HCT116 (cell line): ENCODE measurements around the gene NDUFA3. TPM values are rescaled to one million over a fixed set of nuclear protein-coding genes. Genes with fewer than 3 reads are reported as not detected.

ENCODE experiments used
- ATAC-seq: fragments of 200-7000 bp; cut with Tn5 transposase; 2 replicates; pipeline ENCODE4 v1.9.1; 2020; ENCODE audit warnings: mild to moderate bottlenecking, moderate library complexity
- BruUV-seq: library from RNA; stranded (reverse); fragments of 400-500 nt; replicated peaks from 2 replicates; lab custom pipeline; 2021; lab: Mats Ljungman, UMichigan
- CTCF ChIA-PET: fragments of 300-600 bp; sonication (Branson Sonifier 250); formaldehyde crosslinking; loops from one replicate; lab custom pipeline; 2021; ENCODE audit warnings: antibody characterized with exemption; lab: Charles Lee
- POLR2A ChIA-PET: fragments of 300-600, 350-600 bp; sonication (Branson Sonifier 250); formaldehyde crosslinking; loops from one replicate; lab custom pipeline; 2021; ENCODE audit warnings: antibody characterized with exemption; lab: Charles Lee
- RAD21 ChIA-PET, 2 experiments: fragments of 300-600 bp; sonication (Branson Sonifier 250); formaldehyde crosslinking; loops; one replicate each; lab custom pipeline; 2023; ENCODE audit warnings: low total read pairs in 2 of 2; ENCODE audit not compliant: uncharacterized antibody in 2 of 2, unreplicated experiment in 2 of 2, low non-redundant PET in 1 of 2; lab: Charles Lee
- DNase-seq: peaks from one replicate; pipeline ENCODE4 v3.0.0-alpha.2; 2010; ENCODE audit warnings: low read depth, low spot score
- H2AFZ ChIP-seq: fragments of 200-600 bp; shearing (Covaris generic), sonication (generic); 2 replicates; pipeline ENCODE4 v1.6.1; 2017; ENCODE audit warnings: low read depth, mixed run types, mixed read lengths, antibody characterized with exemption, low read length; ENCODE audit not compliant: poor library complexity, severe bottlenecking
- H3K27ac ChIP-seq: 2 replicates; pipeline ENCODE4 v1.5.1; 2012; ENCODE audit warnings: low read depth, low read length
- H3K27me3 ChIP-seq: fragments of 200-600 bp; sonication (generic); 2 replicates; pipeline ENCODE4 v1.6.1; 2016; ENCODE audit warnings: mixed run types, low read length, mixed read lengths; ENCODE audit not compliant: insufficient read depth
- H3K36me3 ChIP-seq, 2 experiments: fragments of 200-500 bp in 1 of 2; fragments of 200-600 bp in 1 of 2; sonication (Bioruptor generic) in 1 of 2; sonication (generic) in 1 of 2; 2 replicates each; pipeline versions ENCODE4 v1.5.1 to v1.6.1; 2014 to 2016; ENCODE audit warnings: low read length in 2 of 2, inconsistent platforms in 1 of 2, mixed read lengths in 1 of 2, mixed run types in 1 of 2; ENCODE audit not compliant: insufficient read depth in 2 of 2, control insufficient read depth in 1 of 2
- H3K4me1 ChIP-seq, 2 experiments: fragments of 200-600 bp in 1 of 2; sonication (generic) in 1 of 2; 2 replicates each; pipeline versions ENCODE4 v1.5.1 to v1.6.1; 2012 to 2017; ENCODE audit warnings: low read length in 2 of 2, inconsistent platforms in 1 of 2, mild to moderate bottlenecking in 1 of 2, mixed read lengths in 1 of 2, mixed run types in 1 of 2, moderate library complexity in 1 of 2; ENCODE audit not compliant: insufficient read depth in 2 of 2, control insufficient read depth in 1 of 2
- H3K4me2 ChIP-seq: fragments of 200-600 bp; sonication (generic); 2 replicates; pipeline ENCODE4 v1.6.1; 2017; ENCODE audit warnings: mixed run types, low read length, mixed read lengths
- H3K4me3 ChIP-seq, 2 experiments: fragments of 200-600 bp in 1 of 2; sonication (generic) in 1 of 2; replicated peaks in 1 of 2; 2 replicates each; pipeline ENCODE4 v1.5.1; 2011 to 2016; ENCODE audit warnings: low read length in 2 of 2, control low read depth in 1 of 2, low read depth in 1 of 2, mild to moderate bottlenecking in 1 of 2, mixed read lengths in 1 of 2, mixed run types in 1 of 2
- H3K79me2 ChIP-seq: fragments of 200-600 bp; sonication (generic); 2 replicates; pipeline ENCODE4 v1.6.1; 2017; ENCODE audit warnings: mild to moderate bottlenecking, mixed run types, low read length, moderate library complexity, mixed read lengths; ENCODE audit not compliant: insufficient read depth
- H3K9ac ChIP-seq: fragments of 200-600 bp; sonication (generic); 2 replicates; pipeline ENCODE4 v1.6.1; 2016; ENCODE audit warnings: low read length, mixed read lengths
- H3K9me2 ChIP-seq: fragments of 200-600 bp; sonication (generic), shearing (Covaris generic); 2 replicates; pipeline ENCODE4 v1.6.1; 2017; ENCODE audit warnings: mixed run types, mild to moderate bottlenecking, moderate library complexity; ENCODE audit not compliant: insufficient read depth
- H3K9me3 ChIP-seq, 2 experiments: fragments of 200-500 bp in 1 of 2; fragments of 200-600 bp in 1 of 2; sonication (Bioruptor generic) in 1 of 2; sonication (generic) in 1 of 2; 2 replicates each; pipeline ENCODE4 v1.6.1; 2014 to 2017; ENCODE audit warnings: low read length in 2 of 2, mixed read lengths in 2 of 2, inconsistent platforms in 1 of 2, low read depth in 1 of 2, mild to moderate bottlenecking in 1 of 2, mixed run types in 1 of 2, moderate library complexity in 1 of 2; ENCODE audit not compliant: control insufficient read depth in 1 of 2, insufficient read depth in 1 of 2
- H4K20me1 ChIP-seq: fragments of 200-600 bp; sonication (generic), shearing (Covaris generic); 2 replicates; pipeline ENCODE4 v1.6.1; 2017; ENCODE audit warnings: mixed run types, mild to moderate bottlenecking, moderate library complexity; ENCODE audit not compliant: insufficient read depth
- CBX3 ChIP-seq: IDR thresholded peaks from 2 replicates; pipeline ENCODE4 v1.6.1; 2012; ENCODE audit warnings: low read depth
- ELF1 ChIP-seq: IDR thresholded peaks from 2 replicates; pipeline ENCODE4 v1.6.1; 2012; ENCODE audit warnings: low read depth, borderline replicate concordance
- EZH2 ChIP-seq: fragments of 200-600 bp; sonication (generic); IDR thresholded peaks from 2 replicates; pipeline ENCODE4 v1.6.1; 2017; ENCODE audit warnings: antibody characterized with exemption, mixed run types
- EZH2phosphoT487 ChIP-seq: fragments of 200-600 bp; IDR thresholded peaks from 2 replicates; pipeline ENCODE4 v1.6.1; 2018; ENCODE audit warnings: antibody characterized with exemption, borderline replicate concordance
- JUND ChIP-seq: IDR thresholded peaks from 2 replicates; pipeline ENCODE4 v1.6.1; 2012
- POLR2AphosphoS5 ChIP-seq: IDR thresholded peaks from 2 replicates; pipeline ENCODE4 v1.6.1; 2011; ENCODE audit warnings: mild to moderate bottlenecking, low read depth, low read length, moderate library complexity
- RAD21 ChIP-seq: IDR thresholded peaks from 2 replicates; pipeline ENCODE4 v1.6.1; 2012; ENCODE audit warnings: low read depth, mild to moderate bottlenecking
- SIN3A ChIP-seq: IDR thresholded peaks from 2 replicates; pipeline ENCODE4 v1.6.1; 2012; ENCODE audit warnings: low read depth
- SP1 ChIP-seq: IDR thresholded peaks from 2 replicates; pipeline ENCODE4 v1.6.1; 2012; ENCODE audit warnings: low read depth
- SRF ChIP-seq: IDR thresholded peaks from 2 replicates; pipeline ENCODE4 v1.6.1; 2012; ENCODE audit warnings: low read depth
- TCF7L2 ChIP-seq: IDR thresholded peaks from 2 replicates; pipeline ENCODE4 v1.7.0; 2011; ENCODE audit warnings: borderline replicate concordance, inconsistent platforms; ENCODE audit not compliant: insufficient read depth, insufficient read length; ENCODE audit errors: extremely low read depth
- YY1 ChIP-seq: IDR thresholded peaks from 2 replicates; pipeline ENCODE4 v1.6.1; 2011; ENCODE audit warnings: low read length, low read depth, moderate library complexity, mild to moderate bottlenecking; ENCODE audit not compliant: insufficient replicate concordance; ENCODE audit errors: extremely low read depth
- intact Hi-C: fragments of 100-400 bp; cut with micrococcal nuclease; formaldehyde crosslinking; loops from 2 replicates; pipeline ENCODE4 v1.10.0; 2022
- total RNA-seq: library from RNA; stranded (reverse); gene quantifications from one replicate; pipeline ENCODE4 v1.2.1, GENCODE V29; 2021; ENCODE audit not compliant: unreplicated experiment
- TF ChIP-seq, protein P1 (sequence below): IDR thresholded peaks from 2 replicates; pipeline ENCODE4 v1.6.1; 2012
- TF ChIP-seq, protein P2 (sequence below), 3 experiments: fragments of 200-600 bp in 1 of 3; sonication (generic) in 1 of 3; IDR thresholded peaks in 2 of 3; conservative IDR thresholded peaks in 1 of 3; 2 replicates each; pipeline ENCODE4 v1.5.1; 2012 to 2017; ENCODE audit warnings: low read depth in 2 of 3, low read length in 2 of 3, antibody characterized with exemption in 1 of 3, borderline replicate concordance in 1 of 3, control low read depth in 1 of 3, mild to moderate bottlenecking in 1 of 3, mixed read lengths in 1 of 3, mixed run types in 1 of 3, moderate library complexity in 1 of 3; ENCODE audit not compliant: insufficient read depth in 1 of 3

NDUFA3 gene
- total RNA-seq, 1 experiment from 2014 or later, result 149 TPM

DNA sequence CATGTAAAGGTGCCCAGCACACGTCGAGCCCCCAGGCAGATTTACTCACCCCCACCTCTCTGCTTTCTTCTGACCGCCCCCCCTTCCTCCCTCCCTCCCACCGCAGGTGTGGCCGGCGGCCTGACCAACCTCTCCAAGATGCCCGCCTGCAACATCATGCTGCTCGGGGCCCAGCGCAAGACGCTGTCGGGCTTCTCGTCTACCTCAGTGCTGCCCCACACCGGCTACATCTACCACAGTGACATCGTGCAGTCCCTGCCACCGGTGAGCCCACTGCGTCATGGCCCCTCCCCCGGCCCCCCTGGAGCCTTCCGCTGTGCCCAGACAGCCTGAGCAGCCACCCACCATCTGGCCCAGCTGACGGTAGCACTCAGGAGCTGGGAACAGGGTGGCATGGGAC is 21.7 kb downstream of the NDUFA3 start:
- POLR2A ChIA-PET, result interaction anchor here (1.4 kb wide), 1 partner anchor 13 kb away, joined by 3 read pairs; the partner anchor contains the start of gene CNOT3
- Histone ChIP-seq H4K20me1 (no peaks in the 10 kb centered on the region), H3K9me2 (no peaks in the 10 kb centered on the region), H3K9ac (no peak overlapping the region), H3K36me3 (peaks cover 42 to 47% of the 10 kb centered on the region in 2 experiments; a peak in 3 of 4 replicates), H3K27me3 (no peaks in the 10 kb centered on the region), H3K4me3 (no peak overlapping the region), H2AFZ (no peak overlapping the region), H3K9me3 (no peaks in the 10 kb centered on the region), H3K4me1 (no peaks in the 10 kb centered on the region), H3K27ac (no peak overlapping the region), H3K4me2 (no peak overlapping the region), H3K79me2 (no peaks in the 10 kb centered on the region)
- CTCF ChIA-PET, result no interaction called here
- RAD21 ChIA-PET, result no interaction called here
- DNase-seq (no peak), ATAC-seq (no peak)
- no peak for TF ChIP-seq SIN3A
- TF ChIP-seq, protein P1, sequence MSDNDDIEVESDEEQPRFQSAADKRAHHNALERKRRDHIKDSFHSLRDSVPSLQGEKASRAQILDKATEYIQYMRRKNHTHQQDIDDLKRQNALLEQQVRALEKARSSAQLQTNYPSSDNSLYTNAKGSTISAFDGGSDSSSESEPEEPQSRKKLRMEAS, result no peak
- no peak for TF ChIP-seq RAD21
- no peak for TF ChIP-seq ELF1
- no peak for TF ChIP-seq TCF7L2
- TF ChIP-seq SP1, result no peak
- no peak for TF ChIP-seq EZH2phosphoT487
- no peak for TF ChIP-seq SRF
- TF ChIP-seq JUND, result no peak
- intact Hi-C loops, result no loop called here
- no TSS peak for BruUV-seq

DNA sequence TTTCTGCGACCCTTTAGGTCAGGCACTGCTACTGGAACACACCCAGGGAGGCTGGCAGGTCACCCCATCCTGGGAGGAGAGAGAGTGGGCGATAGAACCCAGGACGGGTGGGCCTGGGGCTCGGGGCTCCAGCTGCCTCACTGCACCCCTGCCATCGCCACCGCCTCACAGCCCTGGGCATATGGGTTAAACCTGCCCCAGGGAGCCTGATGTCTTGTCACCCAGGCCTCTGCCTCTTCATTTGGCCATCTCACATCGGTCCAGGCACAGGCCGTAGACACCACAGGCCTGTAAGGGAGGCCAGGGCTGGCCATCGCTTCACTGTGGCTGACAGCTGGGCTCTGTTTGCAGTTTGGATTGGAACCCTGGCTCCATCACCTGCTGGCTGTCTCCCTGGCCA is 23.1 kb downstream of the NDUFA3 start:
- ATAC-seq, result no peak
- CTCF ChIA-PET, result no interaction called here
- H3K9me2 ChIP-seq, result no peaks in the 10 kb centered on the region
- POLR2A ChIA-PET, result no interaction called here
- RAD21 ChIA-PET, result no interaction called here
- H3K9ac ChIP-seq, result no peak overlapping the region
- no TSS peak for BruUV-seq
- no peaks in the 10 kb centered on the region for H4K20me1 ChIP-seq
- H3K4me1 ChIP-seq, result no peaks in the 10 kb centered on the region
- no peaks in the 10 kb centered on the region for H3K9me3 ChIP-seq
- peaks cover 40 to 47% of the 10 kb centered on the region in 2 experiments; a peak in 3 of 4 replicates for H3K36me3 ChIP-seq
- DNase-seq, result no peak
- no peak overlapping the region for H3K27ac ChIP-seq
- intact Hi-C loops, result no loop called here
- TF ChIP-seq POLR2AphosphoS5, result no peak
- no peak for TF ChIP-seq EZH2
- TF ChIP-seq CBX3, result no peak
- TF ChIP-seq YY1, result no peak
- TF ChIP-seq TCF7L2, result no peak
- TF ChIP-seq, protein P2, sequence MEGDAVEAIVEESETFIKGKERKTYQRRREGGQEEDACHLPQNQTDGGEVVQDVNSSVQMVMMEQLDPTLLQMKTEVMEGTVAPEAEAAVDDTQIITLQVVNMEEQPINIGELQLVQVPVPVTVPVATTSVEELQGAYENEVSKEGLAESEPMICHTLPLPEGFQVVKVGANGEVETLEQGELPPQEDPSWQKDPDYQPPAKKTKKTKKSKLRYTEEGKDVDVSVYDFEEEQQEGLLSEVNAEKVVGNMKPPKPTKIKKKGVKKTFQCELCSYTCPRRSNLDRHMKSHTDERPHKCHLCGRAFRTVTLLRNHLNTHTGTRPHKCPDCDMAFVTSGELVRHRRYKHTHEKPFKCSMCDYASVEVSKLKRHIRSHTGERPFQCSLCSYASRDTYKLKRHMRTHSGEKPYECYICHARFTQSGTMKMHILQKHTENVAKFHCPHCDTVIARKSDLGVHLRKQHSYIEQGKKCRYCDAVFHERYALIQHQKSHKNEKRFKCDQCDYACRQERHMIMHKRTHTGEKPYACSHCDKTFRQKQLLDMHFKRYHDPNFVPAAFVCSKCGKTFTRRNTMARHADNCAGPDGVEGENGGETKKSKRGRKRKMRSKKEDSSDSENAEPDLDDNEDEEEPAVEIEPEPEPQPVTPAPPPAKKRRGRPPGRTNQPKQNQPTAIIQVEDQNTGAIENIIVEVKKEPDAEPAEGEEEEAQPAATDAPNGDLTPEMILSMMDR (IDR thresholded peaks at IDR 0.05 in 2 of 3, conservative IDR thresholded peaks at IDR 0.05 in 1 of 3; ENCODE audit: borderline replicate concordance in 1 of 3, insufficient read depth in 1 of 3, low read depth in 2 of 3, low read length in 2 of 3), result no peak
- H3K79me2 ChIP-seq, result no peaks in the 10 kb centered on the region
- no peak overlapping the region for H3K4me3 ChIP-seq
- no peaks in the 10 kb centered on the region for H3K27me3 ChIP-seq
- no peak overlapping the region for H2AFZ ChIP-seq
- H3K4me2 ChIP-seq, result no peak overlapping the region
